ENCODE results near the gene KLHDC3.

The KLHDC3 gene

DNA sequence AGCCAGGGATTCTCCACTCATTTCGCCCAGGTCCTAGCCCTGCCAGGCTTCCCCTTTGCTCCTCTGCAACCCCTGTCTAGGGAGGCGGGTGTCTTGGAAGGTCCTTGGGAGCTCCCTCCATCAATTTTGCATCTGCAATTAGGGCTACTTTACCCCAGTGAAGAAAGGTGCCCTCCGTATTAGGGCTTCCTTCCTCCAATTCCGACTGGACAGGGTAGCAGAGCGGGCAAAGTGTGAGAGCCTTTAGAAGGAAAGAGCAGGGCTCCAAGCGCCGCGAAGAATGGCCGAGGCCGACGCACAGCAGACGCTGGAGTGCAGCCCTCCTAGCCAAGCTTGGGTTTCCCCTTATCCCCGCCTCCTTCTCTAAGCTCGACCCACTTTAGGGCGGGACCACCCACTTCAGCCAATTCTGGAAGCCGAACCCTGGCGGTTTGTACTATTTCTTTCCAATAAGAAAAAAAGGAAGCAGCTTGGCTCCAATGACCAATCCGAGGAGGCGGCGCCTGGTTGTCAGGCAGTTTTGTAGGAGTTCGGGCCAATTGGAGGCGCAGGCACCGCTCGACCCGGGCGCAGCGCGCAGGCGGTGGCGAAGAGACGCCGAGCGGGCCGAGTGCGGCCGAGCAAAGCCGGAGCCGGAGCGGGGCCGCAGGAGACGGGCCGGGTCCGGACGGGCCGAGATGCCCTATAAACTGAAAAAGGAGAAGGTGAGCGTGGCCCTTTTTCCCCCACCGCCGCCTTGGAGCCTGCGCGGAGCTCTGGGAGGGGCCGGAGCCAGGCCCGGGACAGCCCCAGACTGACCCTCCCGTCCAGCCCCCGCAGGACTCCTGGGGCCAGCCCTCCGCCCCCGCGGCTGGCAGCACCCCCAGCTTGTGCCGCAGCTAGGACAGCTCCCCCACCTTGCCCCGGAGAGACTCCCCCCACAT, 29.8 kb upstream of the KLHDC3 start, which contains the start of gene PPP2R5D:
Gene PPP2R5D (plus strand): TSS at position 570 of the 923 bp plus-strand sequence. CDS start 108 bp downstream, at position 678.
- TF ChIP-seq, protein P1, sequence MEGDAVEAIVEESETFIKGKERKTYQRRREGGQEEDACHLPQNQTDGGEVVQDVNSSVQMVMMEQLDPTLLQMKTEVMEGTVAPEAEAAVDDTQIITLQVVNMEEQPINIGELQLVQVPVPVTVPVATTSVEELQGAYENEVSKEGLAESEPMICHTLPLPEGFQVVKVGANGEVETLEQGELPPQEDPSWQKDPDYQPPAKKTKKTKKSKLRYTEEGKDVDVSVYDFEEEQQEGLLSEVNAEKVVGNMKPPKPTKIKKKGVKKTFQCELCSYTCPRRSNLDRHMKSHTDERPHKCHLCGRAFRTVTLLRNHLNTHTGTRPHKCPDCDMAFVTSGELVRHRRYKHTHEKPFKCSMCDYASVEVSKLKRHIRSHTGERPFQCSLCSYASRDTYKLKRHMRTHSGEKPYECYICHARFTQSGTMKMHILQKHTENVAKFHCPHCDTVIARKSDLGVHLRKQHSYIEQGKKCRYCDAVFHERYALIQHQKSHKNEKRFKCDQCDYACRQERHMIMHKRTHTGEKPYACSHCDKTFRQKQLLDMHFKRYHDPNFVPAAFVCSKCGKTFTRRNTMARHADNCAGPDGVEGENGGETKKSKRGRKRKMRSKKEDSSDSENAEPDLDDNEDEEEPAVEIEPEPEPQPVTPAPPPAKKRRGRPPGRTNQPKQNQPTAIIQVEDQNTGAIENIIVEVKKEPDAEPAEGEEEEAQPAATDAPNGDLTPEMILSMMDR (IDR thresholded peaks at IDR 0.05; ENCODE audit: low read depth, low read length): no peak
- H3K27me3 ChIP-seq (ENCODE audit: insufficient read depth, low read depth, severe bottlenecking): no peaks in the 10 kb centered on the region
- peak within 1 kb of the TSS; percentile 88 for H3K27ac ChIP-seq
- peaks cover 35% of the 10 kb centered on the region for H3K36me3 ChIP-seq
- no peaks in the 10 kb centered on the region for H3K9me3 ChIP-seq (ENCODE audit: severe bottlenecking)
- DNase-seq: peak; percentile 100
- H3K4me3 ChIP-seq (ENCODE audit: low read depth, low read length): peak within 1 kb of the TSS; percentile 88

DNA sequence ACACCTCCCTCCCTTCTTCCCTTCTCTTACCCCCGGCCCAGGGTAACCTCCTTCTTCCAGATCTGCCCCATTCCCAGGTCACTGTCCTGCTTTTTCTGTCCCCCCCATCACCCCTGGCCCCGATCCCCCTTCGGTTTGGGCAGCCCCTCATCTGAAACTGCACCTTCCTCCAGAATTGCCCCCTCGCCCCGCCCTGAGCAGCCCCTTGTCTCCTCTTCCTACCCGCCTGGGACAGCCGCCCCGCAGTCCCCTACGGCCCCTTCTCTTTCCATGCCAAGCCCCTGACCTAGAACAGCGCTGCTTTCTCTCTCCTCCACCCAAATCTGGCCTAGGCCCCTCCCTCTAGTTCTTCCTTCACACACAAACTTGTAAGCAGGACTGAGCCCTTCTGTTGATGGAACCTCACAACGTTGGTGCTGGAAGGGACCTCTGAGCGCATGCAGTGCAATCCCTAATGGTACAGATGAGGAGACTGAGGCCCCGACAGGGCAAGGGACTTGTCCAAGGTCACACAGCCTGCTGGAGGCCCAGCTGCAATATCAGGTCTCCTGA, 29.0 kb upstream of the KLHDC3 start:
- Histone ChIP-seq H3K36me3 (peaks cover 43% of the 10 kb centered on the region), H3K9me3 (ENCODE audit: severe bottlenecking) (no peaks in the 10 kb centered on the region), H3K27ac (peak overlapping the region; percentile 88), H3K27me3 (ENCODE audit: insufficient read depth, low read depth, severe bottlenecking) (no peaks in the 10 kb centered on the region), H3K4me3 (ENCODE audit: low read depth, low read length) (peak overlapping the region; percentile 88)
- TF ChIP-seq, protein P1 (IDR thresholded peaks at IDR 0.05; ENCODE audit: low read depth, low read length): no peak
- DNase-seq: no peak

DNA sequence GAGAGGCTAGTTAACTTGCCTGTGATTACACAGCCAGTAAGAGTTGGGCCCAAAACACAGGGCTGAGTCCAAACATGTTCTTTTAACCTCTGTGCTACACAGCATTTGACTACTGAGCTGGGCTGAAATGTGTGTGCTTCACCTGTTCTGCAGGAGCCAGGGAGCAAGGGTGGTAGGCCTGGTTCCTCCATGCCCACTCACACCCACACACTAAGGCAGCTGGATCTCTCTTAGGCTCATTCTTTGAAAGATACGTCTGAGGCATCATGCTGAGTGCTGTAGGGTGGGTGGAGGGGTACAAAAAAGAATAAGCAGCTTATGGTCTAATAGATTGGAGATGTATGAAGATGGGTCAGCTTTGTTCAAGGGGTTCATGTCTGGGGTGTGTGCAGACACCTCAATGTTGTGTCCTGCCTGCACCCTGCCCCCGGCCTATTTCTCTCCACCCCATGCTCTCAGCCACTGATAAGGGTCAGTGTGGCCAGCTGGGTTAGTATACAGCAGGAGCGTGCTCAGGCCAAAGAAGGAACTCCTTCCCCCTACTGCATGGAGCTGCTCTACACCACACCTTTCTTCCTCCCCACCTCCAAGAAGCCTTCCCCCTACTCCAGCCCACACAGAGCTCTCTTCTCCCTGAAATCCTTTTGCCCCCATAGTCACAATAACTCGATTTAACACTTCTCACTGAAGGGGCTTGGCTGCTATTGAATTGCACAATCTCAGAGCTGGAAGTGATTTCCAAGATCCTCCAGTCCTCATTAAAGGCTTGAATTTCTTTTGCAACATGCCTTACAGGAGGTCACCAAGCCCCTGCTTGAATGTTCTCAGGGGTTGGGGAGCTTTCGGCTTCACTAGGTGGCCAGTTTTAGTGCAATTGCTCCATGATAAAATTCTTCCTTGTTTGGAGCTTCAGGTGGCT, 26.3 kb upstream of the KLHDC3 start:
- Histone ChIP-seq H3K27me3 (ENCODE audit: insufficient read depth, low read depth, severe bottlenecking) (no peaks in the 10 kb centered on the region), H3K4me3 (ENCODE audit: low read depth, low read length) (no peak overlapping the region), H3K9me3 (ENCODE audit: severe bottlenecking) (no peaks in the 10 kb centered on the region), H3K27ac (no peak overlapping the region), H3K36me3 (peaks cover 67% of the 10 kb centered on the region)
- DNase-seq: no peak
- TF ChIP-seq, protein P1 (IDR thresholded peaks at IDR 0.05; ENCODE audit: low read depth, low read length): no peak

DNA sequence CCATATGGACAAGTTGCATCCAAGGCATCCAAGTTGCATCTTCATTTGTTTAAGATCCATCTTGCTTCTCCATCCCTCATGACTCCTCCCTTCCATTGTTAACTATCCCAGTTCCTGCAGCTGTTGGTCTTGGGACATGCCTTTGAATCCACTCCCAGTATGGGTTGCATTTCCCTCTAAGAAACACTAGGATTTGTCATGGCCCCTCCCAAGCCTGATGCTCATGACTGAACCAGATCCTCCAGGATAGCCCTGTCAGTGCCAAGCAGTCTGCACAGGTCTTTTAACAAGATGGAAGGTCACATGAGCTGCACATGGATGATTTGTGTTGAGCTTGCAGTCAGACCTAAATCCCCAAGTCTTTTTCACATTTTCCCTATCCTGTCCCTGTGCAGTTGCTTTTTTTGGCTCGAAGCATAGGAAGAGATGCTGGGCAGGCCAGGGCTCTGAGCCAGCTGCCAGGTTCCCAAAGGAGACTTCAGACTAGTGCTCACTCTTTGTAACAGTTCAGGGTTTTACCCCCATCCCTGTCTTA, 25.5 kb upstream of the KLHDC3 start:
- H3K27ac ChIP-seq: no peak overlapping the region
- no peaks in the 10 kb centered on the region for H3K27me3 ChIP-seq (ENCODE audit: insufficient read depth, low read depth, severe bottlenecking)
- TF ChIP-seq, protein P1 (IDR thresholded peaks at IDR 0.05; ENCODE audit: low read depth, low read length): no peak
- no peak overlapping the region for H3K4me3 ChIP-seq (ENCODE audit: low read depth, low read length)
- H3K36me3 ChIP-seq: peaks cover 71% of the 10 kb centered on the region
- DNase-seq: no peak
- no peaks in the 10 kb centered on the region for H3K9me3 ChIP-seq (ENCODE audit: severe bottlenecking)

DNA sequence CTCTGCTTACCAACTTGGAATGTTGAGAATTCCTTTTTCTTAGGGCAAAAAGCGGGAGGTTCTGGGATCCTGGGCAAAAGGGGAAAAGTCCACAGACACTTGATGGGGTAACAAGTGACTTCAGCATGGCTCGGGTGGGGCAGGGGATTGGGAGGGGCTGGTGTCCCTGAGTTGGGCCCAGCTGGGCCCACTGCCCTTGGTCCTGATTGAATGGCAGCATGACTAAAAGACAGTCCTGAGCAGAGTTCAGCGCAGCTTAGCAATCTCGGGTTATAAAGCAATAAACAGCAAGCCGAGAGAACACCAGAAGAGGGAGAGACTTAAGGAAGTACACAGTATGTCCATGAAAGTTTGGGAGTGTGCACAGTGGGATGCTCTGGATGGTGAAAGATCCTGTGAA, 24.1 kb upstream of the KLHDC3 start:
- peaks cover 80% of the 10 kb centered on the region for H3K36me3 ChIP-seq
- no peak for DNase-seq
- no peak overlapping the region for H3K27ac ChIP-seq
- TF ChIP-seq, protein P1 (IDR thresholded peaks at IDR 0.05; ENCODE audit: low read depth, low read length): no peak
- no peaks in the 10 kb centered on the region for H3K9me3 ChIP-seq (ENCODE audit: severe bottlenecking)
- H3K4me3 ChIP-seq (ENCODE audit: low read depth, low read length): no peak overlapping the region
- H3K27me3 ChIP-seq (ENCODE audit: insufficient read depth, low read depth, severe bottlenecking): no peaks in the 10 kb centered on the region

All from WERI-Rb-1 (cell line).